SKM-1 (cell line): Measurements from ENCODE around the gene KAZN.
"Not testable (repeated sequence)": the region's sequence is repeated elsewhere in the genome, so short reads cannot be mapped to it uniquely, and the experiment has no call there.

Source experiments
- DNase-seq: peaks from one replicate; lab custom pipeline; 2025; ENCODE audit not compliant: unreplicated experiment; lab: John Stamatoyannopoulos, UW

The KAZN gene

DNA sequence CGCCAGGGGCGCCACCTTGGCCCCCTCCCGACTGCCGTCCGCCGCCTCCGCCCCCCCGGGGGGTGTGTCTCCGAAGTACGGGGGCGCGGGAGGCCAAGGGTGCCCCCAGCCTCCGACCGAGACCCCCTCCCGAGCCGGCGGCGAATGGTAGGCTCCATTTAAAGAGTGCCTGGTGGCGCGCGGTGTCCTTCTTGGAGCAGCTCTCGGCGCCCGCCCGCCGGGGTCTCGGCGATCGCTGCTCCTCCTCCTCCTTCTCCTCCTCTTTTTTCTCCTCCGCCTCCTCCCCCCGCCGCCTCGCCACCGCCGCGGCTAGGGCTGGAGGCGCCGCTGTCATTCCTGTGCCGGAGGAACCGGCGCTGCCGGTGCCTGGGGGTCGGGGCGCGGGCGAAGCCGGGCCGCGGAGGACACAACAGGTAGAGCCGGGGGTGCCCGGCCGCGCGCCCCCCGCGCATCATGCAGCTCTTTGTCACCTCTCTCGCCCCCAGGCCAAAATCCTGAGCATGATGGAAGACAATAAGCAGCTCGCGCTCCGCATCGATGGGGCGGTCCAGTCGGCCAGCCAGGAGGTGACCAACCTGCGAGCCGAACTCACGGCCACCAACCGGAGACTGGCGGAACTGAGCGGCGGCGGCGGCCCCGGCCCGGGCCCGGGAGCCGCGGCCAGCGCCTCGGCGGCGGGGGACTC lies at the start of gene KAZN:
KAZN (plus strand) TSS at position 188 of the 685 bp plus-strand sequence.
- no peak for DNase-seq

DNA sequence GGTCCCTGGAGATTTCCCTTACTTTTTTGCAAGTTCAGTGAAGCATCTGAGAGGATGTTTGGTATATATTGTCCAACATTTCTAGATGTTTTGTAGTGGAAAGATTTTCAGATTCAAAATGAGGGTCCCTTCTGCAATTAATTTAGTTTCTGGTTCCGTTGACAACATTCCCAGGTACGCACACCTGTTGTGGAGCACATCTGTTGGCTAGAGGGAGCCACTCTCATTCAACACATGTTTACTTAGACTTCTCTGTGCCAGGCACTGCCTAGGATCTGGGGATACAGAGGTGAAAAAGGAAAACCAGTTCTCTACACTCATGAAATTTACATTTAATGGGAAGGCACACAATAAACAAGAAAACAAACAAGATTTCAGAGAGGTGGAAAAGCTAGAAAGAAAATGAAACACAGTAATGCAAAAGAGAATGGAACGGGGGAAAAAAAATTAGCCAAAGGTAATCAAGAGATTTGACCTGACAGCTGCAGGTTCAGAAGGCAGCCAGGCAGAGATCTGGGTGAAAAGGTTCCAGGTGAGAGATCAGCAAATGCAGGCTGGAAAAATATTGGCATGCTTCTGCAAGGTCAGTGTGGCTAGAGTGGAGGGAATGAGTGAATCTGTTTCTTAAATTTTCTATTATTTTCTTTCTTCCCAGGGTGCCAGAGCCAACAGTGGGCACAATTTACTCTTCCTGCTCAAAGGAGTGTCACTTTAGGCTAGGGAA lies 48.4 kb upstream of the KAZN start:
- no peak for DNase-seq

DNA sequence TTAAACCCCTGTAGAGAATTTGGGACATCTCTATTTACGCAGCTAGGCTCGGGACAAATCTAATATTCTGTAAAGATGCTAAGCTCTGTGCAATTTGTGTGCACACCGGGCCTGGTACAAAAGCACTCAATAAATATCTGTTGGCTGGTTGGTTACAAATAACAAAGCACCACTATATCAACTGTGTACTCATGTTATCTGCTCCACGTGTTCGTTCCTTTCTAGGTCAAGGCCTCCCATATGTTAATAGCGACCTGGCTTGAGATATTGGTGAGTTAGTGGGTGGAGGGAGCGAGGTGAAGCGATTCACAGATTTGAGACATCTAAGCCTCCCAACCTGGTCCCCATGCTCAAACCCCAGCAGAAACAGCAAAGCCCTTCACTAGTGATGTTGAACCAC lies 47.1 kb upstream of the KAZN start:
- DNase-seq: no peak

DNA sequence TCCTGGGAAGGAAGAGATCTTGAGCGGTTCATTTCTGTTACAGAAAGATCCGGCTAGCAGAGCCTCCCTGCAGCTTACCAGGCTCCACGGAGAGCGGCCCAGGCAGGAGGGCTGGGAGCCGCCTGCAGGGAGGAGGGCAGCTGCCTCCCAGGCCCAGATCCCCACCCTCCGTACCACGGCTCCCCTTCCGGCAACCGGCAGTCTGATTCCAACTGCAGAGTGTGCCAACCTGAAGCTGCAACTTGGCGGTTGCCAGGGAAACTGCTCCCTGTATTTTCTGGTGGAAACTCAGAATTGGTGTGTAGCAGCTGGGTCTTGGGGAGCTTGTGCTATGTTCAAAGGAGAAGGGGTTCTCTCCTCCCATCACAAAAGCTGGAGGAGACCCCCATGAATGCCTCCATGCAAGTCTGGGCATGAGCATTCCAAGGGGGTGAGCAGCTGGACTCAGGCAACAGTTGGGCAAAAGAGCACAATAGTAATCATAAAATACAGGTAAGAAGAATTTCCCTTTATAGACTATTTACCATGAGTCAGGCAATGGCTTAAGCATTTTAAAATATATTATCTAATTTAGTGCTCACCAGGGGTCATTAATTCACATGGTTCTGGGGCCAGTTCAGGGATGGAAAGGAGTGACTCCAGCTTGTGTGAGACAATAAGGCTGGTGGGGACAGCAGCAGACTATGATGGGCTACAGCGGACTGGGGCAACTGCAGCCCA lies 46.1 kb upstream of the KAZN start:
- DNase-seq: no peak

DNA sequence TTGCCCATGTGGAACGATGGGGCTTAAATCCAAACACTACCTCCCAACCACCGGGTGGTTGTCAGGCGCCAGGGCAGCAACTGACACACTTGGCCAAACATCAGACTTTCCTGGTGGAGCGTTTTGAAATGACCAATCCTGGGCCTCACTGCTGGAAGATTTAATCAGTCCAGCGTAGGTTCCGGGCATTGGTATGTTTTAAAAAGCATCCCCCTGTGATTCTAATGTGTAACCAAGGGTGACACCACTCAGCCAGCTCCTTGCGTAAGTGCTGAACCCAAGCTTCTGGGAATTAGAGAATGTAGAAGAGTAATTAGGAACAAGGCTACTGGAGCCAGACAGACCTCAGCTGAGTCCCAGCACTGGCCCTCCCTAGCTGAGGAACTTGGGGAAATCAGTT lies 44.8 kb upstream of the KAZN start:
- DNase-seq: no peak

DNA sequence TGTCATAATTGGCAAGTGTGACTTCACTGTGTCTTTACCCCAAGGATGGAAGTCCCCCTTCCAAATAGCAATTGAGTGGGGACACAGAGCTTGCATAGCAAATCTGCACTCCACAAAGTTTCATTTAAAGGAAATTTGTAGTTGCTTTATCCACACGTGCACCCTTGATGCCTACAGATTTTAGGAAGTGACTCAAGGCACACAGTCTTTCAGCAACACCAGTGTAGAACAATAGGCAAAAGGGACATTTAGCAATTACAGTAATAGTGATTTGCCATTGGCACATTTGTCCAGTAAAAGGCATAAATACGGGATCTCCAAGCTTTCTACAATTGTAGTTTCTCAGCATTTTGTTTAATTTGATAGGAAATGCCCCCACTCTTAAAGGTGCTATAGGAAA lies 43.4 kb upstream of the KAZN start:
- DNase-seq: no peak

DNA sequence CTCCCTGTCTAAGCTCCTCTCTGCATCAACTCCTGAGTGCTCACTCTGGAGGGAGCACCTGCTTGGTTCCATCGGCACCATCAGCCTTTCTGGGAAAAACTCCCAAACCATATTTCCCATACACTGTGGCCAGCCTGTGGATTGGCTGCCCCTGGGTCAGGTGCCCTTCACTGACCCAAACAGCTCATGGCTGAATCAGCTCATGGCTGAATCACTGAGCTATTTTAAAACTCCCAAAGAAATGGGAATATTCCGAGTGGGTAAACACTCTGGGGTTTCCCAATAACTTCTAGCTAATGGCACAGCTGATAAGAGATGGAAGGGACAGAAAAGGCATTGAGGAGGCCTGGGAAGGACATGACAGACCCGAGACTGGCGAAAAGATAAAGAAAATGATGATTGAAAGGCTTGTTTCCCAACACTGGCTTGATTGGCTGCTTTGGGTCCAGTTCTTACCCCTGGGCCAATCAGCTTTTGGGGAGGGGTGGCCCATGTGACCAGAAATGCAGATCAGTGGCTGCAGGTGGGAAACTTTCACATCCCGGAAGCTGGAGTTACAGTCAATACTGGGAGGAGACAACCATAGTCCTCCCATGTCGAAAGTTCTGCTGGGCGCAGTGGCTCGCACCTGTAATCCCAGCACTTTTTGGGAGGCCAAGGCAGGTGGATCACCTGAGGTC lies 37.3 kb upstream of the KAZN start:
- no peak for DNase-seq

DNA sequence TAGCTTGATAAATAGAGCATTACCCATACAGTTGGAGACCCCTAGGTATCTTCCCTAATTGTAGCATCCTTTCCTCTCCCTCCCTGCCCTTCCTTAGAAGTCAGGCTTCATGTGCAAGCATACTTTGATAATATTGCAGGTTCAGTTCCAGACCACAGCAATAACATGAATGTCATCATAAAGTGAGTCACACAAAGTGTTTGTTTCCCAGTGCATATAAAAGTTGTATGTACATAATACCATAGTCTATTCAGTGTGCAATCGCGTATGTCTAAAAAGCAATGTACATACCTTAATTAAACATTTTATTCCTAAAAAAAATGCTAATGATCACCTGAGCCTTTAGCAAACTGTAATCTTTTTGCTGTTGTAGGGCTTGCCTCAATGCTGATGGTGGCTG lies 33.4 kb upstream of the KAZN start:
- DNase-seq: no peak

DNA sequence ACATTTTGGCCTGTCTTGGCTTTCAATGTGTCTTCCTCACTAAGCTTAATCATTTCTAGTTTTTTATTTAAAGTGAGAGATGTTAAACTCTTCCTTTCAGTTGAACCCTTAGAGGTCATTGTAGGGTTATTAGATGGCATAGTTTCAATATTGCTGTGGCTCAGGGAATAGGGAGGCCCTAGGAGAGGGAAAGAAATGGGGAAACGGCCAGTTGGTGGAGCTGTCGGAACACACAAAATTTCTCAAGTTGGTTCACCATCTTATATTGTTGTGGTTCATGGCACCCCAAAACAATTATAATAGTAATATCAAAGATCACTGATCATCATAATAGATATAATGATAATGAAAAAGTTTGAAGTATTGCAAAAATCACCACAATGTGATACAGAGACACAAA lies 31.4 kb upstream of the KAZN start:
- DNase-seq: no peak

DNA sequence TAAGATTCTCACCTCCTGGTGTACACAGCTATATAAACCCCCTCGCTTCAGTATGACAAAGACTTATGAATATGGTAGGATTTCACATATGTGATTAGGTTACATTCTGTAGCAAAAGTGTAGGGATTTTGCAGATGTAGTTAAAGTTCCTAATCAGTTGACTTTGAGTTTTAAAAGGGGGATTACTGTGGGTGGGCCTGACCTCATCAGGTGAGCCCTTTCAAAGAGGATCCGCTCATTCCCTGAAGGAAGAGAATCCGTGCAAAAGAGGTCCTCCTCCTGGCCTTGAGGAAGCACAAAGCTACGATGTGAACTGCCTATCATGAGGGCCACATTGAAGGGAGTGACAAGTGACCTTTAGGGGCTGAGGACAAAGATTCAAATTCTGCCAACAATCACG lies 30.6 kb upstream of the KAZN start:
- DNase-seq: no peak

DNA sequence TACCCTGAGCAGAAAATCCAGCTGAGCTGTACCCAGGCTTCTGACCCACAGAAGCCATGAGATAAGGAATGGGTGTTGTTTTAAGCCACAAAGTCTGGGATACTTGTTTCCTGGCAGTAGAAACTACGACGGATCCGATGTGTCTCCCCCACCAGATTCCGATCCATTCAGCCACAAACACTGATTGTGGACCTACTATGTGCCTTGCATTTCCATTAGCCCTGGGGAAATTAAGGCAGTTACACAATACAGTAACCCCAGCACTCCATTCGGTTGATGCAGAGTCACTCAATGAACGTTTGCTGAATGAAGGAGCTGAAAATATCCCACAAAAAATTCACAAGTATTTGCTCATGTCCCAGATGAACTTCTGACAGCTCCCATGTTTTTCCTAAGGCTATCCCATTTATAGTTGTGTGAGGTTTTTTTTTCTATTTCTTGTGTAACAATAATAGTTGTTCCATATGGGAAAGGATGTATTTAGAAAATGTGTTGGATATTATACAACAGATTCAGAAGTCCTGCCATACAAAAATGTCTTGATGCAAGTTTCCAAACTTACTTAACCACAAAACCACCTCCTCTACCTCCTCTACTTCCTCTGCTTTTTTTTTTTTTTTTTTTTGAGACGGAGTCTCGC lies 29.6 kb upstream of the KAZN start:
- DNase-seq: no peak

DNA sequence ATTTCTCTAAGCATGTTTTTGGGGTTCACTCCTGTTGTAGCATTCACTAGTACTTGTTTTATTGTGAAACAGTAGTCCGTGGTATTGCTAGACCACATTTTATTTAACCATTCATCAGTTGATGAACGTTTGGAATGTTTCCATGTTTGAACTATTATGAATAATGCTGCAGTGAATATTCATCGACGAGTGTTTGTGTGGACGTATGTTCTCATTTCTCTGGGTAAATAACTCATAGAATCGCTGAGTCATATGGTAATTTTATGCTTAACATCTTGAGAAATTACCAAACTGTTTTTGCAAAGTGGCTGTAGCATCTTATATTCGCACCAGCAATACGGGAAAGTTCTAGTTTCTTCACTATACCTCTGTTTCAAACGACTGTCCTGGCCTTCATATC lies 28.0 kb upstream of the KAZN start:
- DNase-seq: no peak

DNA sequence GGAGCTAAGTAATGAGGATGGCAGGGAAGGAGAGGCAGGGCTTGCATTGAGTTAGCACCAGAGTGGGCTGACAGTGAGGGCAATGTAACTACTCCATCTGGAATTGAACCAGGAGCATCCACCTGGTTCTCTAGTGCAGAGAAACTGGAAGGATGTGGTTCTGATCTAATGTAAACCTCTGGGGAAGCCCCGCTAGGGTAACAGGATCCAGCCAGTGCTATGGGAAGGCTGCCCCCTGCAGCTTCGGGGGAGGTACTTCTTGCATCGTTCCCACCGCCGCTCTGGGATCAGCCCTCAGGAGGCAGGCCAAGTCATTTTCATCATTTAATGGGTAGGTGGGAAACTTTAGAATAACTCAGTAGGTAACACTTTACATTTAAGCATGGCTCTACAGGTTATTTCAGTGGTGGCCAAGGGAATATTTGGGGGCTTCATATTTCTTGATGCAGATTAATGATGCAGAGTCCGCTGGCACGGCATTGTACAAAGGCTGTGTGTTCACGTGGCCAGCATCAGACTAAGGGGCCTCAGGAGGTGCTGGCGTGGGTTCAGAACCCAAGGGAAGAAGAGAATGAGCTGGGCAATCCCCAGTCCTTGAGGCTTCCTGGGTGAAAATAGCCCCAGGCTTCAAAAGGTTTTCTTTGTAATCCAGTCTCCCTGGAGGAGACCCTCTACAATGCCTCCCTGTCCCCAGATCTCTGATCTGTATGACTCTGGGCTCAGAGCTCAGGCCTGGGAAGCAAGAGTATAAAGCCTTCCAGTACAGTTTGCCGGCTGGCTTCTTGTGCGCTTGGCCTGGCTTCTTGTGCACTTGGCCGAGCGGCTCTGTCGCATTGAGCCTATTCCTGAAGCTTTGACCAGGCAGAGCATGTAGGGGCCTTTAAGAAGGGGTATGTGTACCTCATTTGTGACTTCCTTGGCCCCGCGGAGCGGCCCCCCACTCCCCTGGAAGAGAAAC lies 26.4 kb upstream of the KAZN start:
- no peak for DNase-seq

DNA sequence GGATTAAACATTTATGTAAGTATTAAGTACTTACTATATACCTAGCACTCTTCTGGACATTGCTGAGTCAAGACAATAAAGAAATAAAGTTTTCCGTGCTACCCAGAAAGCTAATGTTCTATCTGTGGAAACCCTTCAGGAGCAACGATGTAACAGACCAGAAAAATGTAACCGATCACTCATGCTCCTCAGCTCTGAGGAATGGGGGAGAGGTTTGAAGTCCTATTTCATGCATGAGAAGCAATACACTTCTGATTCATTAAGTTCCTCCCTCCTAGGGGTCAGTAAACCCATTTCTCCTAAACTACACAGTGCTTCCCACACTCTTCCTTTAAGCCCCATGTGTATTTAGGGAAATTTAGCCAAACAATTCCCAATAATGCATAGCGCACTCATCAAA lies 25.6 kb upstream of the KAZN start:
- DNase-seq: no peak

DNA sequence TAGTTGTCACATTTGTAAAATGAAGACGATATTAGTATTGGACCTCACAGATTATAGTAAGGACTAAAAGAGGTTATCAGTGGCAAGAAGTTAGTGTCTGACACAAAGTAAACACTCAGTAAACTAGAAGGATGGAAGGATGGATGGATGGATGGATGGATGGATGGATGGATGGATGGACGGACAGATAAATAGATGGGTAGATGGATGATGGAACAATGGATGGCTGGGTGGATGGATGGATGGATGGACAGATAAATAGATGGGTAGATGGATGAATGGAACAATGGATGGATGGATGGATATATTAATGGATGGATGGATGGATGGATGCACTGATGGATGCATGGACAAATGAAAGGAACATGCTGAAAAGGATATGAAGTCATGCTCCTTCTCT lies 22.3 kb upstream of the KAZN start:
- no peak for DNase-seq

DNA sequence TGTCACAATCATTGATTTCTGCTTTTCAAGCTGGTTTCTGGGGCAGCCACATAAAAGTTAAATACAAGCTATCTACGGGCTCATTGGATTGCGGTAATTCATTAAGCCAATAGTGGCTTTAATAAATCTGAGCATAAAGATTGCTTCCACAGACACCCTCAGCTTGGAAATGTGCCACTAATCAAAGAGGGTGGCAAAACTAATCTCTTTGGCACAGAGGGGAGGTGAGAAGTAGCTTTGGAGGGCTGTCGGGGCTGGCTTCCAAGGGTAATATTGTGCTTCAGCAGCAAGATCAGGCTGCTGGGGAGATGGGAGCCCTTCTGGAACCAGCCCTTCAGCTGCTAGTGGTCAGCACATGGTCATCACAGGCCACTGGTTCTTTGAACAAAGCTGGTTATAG lies 21.2 kb upstream of the KAZN start:
- DNase-seq: no peak

DNA sequence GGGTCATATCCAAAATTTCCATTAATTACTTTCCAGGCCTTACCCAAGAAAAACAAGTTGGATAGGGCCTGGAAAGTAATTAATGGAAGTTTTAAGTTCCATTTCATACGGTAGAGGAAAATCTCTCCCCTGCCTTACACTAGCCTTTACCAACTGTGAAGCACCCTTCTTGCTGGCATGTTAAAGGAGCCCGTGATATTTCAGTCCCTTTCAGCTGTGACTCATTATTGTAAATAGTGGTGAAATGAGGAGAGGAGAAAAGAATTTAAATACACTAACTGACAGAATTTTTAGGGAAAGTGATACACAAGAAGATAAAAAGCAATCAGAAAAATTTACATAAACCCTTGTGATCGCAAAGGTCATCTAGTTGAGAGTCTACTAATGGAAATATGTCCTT lies 20.3 kb upstream of the KAZN start:
- no peak for DNase-seq

DNA sequence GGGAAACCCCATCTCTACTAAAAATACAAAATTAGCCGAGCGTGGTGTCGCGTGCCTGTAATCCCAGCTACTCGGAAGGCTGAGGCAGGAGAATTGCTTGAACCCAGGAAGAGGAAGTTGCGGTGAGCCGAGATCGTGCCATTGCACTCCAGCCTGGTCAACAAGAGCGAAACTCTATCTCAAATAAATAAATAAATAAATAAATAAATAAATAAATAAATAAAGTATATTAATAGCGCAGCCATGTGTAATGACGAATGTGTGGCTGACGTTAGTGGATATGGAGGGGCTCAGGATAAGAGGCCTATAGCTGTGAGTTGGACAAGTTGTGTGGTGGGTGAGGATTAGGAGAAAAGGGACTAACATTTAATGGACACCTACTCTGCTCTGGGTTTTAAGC lies 18.2 kb upstream of the KAZN start:
- not testable (repeated sequence) for DNase-seq

DNA sequence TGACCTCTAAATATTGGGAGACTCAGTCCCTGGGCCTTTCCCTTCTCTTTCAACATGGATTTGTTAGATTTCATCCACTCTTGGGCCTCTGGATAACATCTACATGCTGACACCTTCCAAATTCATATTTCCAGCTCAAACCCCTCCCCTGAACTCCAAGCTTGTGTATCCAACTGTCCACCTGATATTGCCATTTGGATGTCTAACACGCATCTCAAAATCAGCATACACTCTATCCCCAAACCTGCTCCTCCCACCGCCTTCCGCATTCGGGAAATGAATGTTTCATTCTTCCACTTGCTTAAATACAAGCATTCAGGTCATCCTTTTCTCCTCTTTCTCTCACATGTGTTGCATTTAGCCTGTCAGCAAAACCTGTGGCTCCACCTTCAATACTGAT lies 17.5 kb upstream of the KAZN start:
- DNase-seq: no peak

DNA sequence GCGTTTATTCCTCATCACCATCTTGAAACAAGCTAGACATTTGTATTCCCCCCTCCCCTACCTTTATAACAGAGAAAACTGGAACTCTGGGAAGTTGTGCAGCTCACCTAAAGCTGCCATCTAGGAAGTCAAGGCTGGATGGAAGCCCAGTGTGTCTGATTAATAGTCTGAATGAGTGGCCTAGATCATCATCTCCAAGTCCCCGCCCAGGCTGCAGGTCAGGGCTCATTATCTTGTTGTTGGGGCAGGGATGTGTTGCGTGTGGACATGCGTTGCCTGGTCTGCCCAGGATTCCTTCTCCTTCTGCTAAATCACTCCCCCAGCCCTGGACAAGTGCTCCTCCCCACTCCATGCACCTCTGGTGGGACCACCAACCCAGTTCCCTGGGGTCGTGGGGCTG lies 14.7 kb upstream of the KAZN start:
- DNase-seq: no peak
